HFF-Myc (cell line): ENCODE results near the gene ELOVL1.

Experiments used
- DNase-seq: peaks from one replicate; pipeline ENCODE4 v3.0.0-alpha.2; 2011; ENCODE audit warnings: low read depth; ENCODE audit errors: extremely low read depth
- H3K4me3 ChIP-seq: replicated peaks from 2 replicates; pipeline ENCODE4 v1.5.1; 2011; ENCODE audit warnings: low read depth, mild to moderate bottlenecking, control low read depth, low read length
- TF ChIP-seq, protein P1 (sequence below): IDR thresholded peaks from 2 replicates; pipeline ENCODE4 v1.5.1; 2012; ENCODE audit warnings: mild to moderate bottlenecking, low read depth, low read length, control low read depth; ENCODE audit errors: missing control alignments

The ELOVL1 gene

DNA sequence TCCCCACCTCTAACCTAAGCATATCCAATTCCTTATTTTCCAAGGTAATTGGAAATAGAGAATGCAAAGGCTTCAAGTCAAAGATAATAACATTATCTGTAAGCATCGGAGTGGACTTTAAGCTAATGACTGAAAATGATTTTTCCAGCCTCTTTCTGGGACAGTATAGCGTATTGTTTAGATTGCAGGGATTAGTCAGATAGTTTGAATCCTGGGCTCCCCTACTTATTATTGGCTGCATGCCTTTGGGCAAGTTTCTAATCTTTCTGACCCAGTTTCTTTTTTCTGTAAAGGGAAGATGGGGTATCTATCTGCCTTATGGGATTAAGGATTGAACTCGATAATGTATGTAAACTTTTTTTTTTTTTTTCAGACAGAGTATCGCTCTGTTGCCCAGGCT lies 10.6 kb downstream of the ELOVL1 start:
- DNase-seq = no peak
- H3K4me3 ChIP-seq = no peak overlapping the region
- TF ChIP-seq, protein P1, sequence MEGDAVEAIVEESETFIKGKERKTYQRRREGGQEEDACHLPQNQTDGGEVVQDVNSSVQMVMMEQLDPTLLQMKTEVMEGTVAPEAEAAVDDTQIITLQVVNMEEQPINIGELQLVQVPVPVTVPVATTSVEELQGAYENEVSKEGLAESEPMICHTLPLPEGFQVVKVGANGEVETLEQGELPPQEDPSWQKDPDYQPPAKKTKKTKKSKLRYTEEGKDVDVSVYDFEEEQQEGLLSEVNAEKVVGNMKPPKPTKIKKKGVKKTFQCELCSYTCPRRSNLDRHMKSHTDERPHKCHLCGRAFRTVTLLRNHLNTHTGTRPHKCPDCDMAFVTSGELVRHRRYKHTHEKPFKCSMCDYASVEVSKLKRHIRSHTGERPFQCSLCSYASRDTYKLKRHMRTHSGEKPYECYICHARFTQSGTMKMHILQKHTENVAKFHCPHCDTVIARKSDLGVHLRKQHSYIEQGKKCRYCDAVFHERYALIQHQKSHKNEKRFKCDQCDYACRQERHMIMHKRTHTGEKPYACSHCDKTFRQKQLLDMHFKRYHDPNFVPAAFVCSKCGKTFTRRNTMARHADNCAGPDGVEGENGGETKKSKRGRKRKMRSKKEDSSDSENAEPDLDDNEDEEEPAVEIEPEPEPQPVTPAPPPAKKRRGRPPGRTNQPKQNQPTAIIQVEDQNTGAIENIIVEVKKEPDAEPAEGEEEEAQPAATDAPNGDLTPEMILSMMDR = no peak

DNA sequence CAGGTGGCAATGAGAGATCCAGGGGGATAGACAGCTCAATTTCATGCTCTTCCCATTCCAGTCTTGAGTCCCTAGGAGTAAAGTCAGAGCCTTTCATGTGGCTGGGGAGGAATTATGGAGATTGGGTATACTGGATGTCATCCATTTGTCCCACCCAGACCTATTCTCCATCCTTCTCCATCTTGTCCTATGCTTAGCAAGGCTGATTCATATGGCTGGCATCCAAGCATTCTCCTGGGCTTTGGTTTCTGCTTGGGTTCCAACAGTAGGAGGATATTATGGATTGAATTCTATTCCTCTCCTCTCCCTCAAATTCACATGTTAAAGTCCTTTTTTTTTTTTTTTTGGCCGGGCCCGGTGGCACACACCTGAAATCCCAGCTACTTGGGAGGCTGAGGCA lies 12.9 kb downstream of the ELOVL1 start:
- TF ChIP-seq, protein P1 = no peak
- H3K4me3 ChIP-seq = no peak overlapping the region
- no peak for DNase-seq

DNA sequence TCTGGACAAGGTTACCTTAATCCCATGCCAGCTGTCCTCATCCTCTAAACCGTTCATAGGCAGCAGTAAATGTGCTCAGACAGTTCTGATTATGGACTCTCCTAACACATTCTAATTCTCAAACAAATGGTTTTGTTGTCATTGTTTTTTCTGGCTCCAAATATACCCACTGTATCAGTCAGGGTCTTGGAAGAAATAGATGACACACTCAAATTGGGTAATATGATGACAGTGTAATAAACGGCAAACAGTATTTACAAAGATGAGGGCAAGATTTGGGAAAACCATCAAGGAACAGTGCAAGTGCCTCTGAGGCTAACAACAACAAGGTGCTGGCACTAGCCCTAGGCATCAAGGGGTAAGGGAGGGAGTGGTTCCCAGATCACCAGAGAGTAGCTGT lies 13.3 kb downstream of the ELOVL1 start:
- no peak for DNase-seq
- TF ChIP-seq, protein P1 = no peak
- H3K4me3 ChIP-seq = no peak overlapping the region

DNA sequence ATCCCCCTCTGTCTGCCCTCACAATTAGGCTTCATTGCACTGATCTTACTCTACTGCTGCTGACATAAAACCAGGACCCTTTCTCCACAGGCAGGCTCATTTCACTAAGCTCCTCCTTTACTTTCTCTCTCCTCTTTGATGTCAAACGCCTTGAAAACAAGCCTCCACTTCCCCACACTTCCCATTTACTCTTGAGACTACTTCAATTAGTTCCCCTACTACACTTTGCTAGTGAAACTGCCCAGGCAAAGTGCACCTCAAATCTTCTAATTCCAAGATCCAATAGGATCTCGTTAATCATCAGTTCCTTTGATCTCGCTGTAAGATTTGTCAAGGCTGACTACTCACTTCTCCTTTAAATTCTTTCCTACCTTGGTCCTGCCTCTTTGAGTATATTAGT lies 14.9 kb downstream of the ELOVL1 start:
- no peak overlapping the region for H3K4me3 ChIP-seq
- TF ChIP-seq, protein P1 = no peak

DNA sequence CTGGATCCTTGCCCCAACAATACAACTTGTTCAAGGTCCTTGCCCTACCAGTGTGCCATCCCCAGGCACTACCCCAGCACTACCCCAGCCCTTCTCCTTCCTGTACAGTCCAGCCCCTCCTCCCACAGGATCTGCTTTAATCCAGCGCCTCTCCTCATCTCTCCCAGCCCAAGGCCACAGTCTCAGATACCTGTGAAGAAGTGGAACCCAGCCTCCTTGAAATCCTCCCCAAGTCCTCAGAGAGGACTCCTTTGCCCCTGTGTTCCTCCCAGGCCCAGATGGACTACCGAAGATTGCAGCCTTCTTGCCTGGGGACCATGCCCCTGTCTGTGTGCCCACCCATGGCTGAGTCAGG lies 15.5 kb downstream of the ELOVL1 start:
- DNase-seq = no peak
- H3K4me3 ChIP-seq = no peak overlapping the region
- TF ChIP-seq, protein P1 = no peak

More for the DNA sequence above, 14.9 kb downstream of the ELOVL1 start:
- DNase-seq = no peak

DNA sequence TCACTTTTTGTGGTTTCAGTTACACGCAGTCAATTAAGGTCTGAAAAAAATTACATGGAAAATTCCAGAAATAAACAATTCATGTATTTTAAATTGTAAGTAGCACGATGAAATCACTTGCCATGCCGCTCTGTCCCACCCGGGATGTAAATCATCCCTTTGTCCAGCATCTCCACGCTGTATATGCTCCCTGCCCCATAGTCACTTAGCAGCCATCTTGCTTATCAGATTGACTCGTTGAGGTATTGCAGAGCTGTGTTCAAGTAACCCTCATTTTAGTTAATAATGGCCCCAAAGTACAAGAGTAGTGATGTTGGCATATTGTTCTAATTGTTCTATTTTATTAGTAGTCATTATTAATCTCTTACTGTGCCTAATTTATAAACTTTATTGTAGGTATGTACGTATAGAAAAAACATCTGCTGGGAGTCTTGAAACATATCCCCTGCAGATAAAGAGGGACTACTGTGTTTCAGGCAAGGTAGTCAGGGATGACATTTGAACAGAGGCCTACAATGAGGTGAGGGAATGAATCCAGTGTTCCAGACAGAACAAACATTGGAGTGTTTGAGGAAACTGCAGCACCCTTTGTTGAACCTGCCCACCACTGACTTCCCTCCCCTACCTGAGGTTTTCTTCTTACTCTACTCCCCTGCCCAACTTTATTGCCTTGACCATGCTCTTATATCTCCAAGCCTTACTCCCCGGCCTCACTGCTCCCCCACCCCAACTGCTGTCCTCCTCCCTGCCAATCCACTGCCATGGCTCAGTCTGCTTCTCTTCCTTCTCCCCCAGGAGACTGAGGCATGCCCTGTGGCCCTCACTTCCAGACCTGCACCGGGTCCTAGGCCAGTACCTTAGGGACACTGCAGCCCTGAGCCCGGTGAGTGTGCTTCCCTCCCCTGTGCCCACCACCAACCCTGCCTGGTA lies 16.1 kb downstream of the ELOVL1 start:
- H3K4me3 ChIP-seq = no peak overlapping the region
- TF ChIP-seq, protein P1 = no peak
- no peak for DNase-seq
